Peyer's patch (tissue), 4 donors: ENCODE results near the gene RBL1.

Experiments
- CTCF ChIP-seq, 6 experiments: fragments of 450-650 bp in 4 of 6; fragments of 200-600 bp in 2 of 6; sonication (generic) in 1 of 6; IDR thresholded peaks; one replicate each; pipeline ENCODE4 v1.5.1; 2017 to 2019; ENCODE audit warnings: antibody characterized with exemption in 6 of 6, mild to moderate bottlenecking in 3 of 6, moderate library complexity in 1 of 6
- POLR2A ChIP-seq, 2 donors: fragments of 450-650 bp; IDR thresholded peaks; one replicate each; pipeline ENCODE4 v1.5.1; 2017; ENCODE audit warnings: antibody characterized with exemption in 2 of 2, mild to moderate bottlenecking in 2 of 2, moderate library complexity in 2 of 2

GRCh38 chr20:37111926-37112455 is 16.2 kb upstream of the RBL1 start:
- TF ChIP-seq CTCF (IDR thresholded peaks at IDR 0.05) = no peak
- no peak for TF ChIP-seq POLR2A (IDR thresholded peaks at IDR 0.05)
